ENCODE results near the gene SYNE2. TPM values are rescaled to one million over a fixed set of nuclear protein-coding genes. Genes with fewer than 3 reads are reported as not detected.

SYNE2 gene
- total RNA-seq, 1 experiment from 2014 or later: 37.5 TPM

DNA sequence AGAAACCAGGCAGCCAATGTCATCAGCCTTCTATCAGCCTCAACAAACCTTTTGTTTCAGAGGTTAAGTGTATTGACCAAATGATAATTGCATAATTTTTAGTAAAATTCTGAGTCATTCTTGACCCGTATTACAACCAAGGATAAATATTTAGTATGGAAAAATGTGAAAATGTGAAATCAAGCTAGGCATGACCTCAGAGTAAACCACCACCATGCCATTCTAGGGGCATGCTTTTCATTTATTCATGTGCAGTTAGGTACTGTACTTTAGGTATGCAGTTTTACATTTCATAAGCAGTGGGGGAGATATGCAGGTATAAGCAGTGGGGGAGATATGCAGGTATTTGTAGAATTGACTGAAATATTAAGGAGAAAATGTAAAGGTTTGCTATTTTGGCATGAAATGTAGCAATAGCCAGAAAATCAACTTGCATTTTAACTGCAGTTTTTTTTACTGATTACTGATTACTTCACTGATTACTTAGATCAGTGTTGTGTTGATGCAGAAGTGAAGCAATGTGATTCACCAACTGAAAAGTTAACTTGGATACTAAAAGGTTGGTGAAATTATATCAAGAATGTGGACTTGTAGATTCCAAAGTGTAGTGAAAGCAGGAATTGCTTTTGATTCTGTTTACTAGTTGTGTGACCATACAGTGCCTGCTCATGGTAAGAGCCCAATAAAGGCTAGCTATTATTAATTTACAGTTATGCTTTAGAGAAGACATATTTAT, 257.2 kb downstream of the SYNE2 start:
- Histone ChIP-seq H3K4me1 (ENCODE audit: control insufficient read depth, insufficient read depth, low read length) (no peaks in the 10 kb centered on the region), H3K36me3 (ENCODE audit: control insufficient read depth, insufficient read depth, low read length) (no peaks in the 10 kb centered on the region), H3K27ac (ENCODE audit: low read length) (no peak overlapping the region), H3K4me3 (ENCODE audit: low read depth in 2 of 2, low read length in 2 of 2) (no peak overlapping the region), H3K27me3 (ENCODE audit: control insufficient read depth, insufficient read depth, low read length) (no peaks in the 10 kb centered on the region), H3K9me3 (ENCODE audit: control insufficient read depth, insufficient read depth, low read depth, low read length) (no peaks in the 10 kb centered on the region)
- DNase-seq (ENCODE audit: low read depth, low spot score) (no peak), ATAC-seq (no peak)
- TF ChIP-seq POLR2AphosphoS5 (IDR thresholded peaks at IDR 0.05; ENCODE audit: low read depth, low read length): no peak
- no peak for TF ChIP-seq SIN3A (IDR thresholded peaks at IDR 0.05; ENCODE audit: borderline replicate concordance, insufficient read depth, low read depth, low read length)
- no peak for TF ChIP-seq TCF7L2 (IDR thresholded peaks at IDR 0.05; ENCODE audit: low read depth, low read length)
- TF ChIP-seq, protein P1, sequence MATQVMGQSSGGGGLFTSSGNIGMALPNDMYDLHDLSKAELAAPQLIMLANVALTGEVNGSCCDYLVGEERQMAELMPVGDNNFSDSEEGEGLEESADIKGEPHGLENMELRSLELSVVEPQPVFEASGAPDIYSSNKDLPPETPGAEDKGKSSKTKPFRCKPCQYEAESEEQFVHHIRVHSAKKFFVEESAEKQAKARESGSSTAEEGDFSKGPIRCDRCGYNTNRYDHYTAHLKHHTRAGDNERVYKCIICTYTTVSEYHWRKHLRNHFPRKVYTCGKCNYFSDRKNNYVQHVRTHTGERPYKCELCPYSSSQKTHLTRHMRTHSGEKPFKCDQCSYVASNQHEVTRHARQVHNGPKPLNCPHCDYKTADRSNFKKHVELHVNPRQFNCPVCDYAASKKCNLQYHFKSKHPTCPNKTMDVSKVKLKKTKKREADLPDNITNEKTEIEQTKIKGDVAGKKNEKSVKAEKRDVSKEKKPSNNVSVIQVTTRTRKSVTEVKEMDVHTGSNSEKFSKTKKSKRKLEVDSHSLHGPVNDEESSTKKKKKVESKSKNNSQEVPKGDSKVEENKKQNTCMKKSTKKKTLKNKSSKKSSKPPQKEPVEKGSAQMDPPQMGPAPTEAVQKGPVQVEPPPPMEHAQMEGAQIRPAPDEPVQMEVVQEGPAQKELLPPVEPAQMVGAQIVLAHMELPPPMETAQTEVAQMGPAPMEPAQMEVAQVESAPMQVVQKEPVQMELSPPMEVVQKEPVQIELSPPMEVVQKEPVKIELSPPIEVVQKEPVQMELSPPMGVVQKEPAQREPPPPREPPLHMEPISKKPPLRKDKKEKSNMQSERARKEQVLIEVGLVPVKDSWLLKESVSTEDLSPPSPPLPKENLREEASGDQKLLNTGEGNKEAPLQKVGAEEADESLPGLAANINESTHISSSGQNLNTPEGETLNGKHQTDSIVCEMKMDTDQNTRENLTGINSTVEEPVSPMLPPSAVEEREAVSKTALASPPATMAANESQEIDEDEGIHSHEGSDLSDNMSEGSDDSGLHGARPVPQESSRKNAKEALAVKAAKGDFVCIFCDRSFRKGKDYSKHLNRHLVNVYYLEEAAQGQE (IDR thresholded peaks at IDR 0.05; ENCODE audit: insufficient read depth in 1 of 2, low read depth in 2 of 2, low read length in 1 of 2): no peak
- TF ChIP-seq, protein P2, sequence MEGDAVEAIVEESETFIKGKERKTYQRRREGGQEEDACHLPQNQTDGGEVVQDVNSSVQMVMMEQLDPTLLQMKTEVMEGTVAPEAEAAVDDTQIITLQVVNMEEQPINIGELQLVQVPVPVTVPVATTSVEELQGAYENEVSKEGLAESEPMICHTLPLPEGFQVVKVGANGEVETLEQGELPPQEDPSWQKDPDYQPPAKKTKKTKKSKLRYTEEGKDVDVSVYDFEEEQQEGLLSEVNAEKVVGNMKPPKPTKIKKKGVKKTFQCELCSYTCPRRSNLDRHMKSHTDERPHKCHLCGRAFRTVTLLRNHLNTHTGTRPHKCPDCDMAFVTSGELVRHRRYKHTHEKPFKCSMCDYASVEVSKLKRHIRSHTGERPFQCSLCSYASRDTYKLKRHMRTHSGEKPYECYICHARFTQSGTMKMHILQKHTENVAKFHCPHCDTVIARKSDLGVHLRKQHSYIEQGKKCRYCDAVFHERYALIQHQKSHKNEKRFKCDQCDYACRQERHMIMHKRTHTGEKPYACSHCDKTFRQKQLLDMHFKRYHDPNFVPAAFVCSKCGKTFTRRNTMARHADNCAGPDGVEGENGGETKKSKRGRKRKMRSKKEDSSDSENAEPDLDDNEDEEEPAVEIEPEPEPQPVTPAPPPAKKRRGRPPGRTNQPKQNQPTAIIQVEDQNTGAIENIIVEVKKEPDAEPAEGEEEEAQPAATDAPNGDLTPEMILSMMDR (IDR thresholded peaks at IDR 0.05): no peak
- in situ Hi-C loops (cut with HindIII; ENCODE audit: low pct_unique_long_range_greater_than_20kb, low sequenced_read_pairs) (no loop called here), intact Hi-C loops (cut with micrococcal nuclease; ENCODE audit: unreplicated experiment) (no loop called here)
- POLR2A ChIA-PET: interaction anchor here (0.7 kb wide), 1 partner anchor 16 kb away, joined by 15 read pairs; no protein-coding TSS in a partner anchor
- CTCF ChIA-PET: no interaction called here
- BruUV-seq (replicated peaks): no TSS peak

DNA sequence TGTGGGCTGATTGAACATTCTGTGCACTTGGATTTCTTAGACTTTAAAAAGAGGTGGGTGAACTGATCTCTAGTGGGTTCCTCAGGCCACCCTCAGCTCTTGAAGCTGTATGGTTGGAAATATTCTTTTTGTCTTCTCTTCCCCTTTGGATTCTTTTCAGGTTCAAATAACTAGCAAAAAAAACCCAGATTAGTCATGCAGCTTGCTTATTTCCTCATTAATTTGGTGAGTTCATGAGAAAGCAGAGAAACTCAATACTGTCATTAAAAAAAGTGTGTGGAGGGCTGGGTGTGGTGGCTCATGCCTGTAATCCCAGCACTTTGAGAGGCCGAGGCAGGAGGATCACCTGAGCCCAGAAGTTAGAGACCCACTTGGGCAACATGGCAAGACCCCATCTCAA, 258.0 kb downstream of the SYNE2 start:
- DNase-seq (ENCODE audit: low read depth, low spot score) (no peak), ATAC-seq (no peak)
- no peak for TF ChIP-seq POLR2AphosphoS5 (IDR thresholded peaks at IDR 0.05; ENCODE audit: low read depth, low read length)
- TF ChIP-seq TCF7L2 (IDR thresholded peaks at IDR 0.05; ENCODE audit: low read depth, low read length): no peak
- TF ChIP-seq, protein P2 (IDR thresholded peaks at IDR 0.05): no peak
- TF ChIP-seq, protein P1 (IDR thresholded peaks at IDR 0.05; ENCODE audit: insufficient read depth in 1 of 2, low read depth in 2 of 2, low read length in 1 of 2): no peak
- TF ChIP-seq SIN3A (IDR thresholded peaks at IDR 0.05; ENCODE audit: borderline replicate concordance, insufficient read depth, low read depth, low read length): no peak
- no peak overlapping the region for H3K4me3 ChIP-seq (ENCODE audit: low read depth in 2 of 2, low read length in 2 of 2)
- intact Hi-C loops (cut with micrococcal nuclease; ENCODE audit: unreplicated experiment): no loop called here
- no TSS peak for BruUV-seq (replicated peaks)
- no peak overlapping the region for H3K27ac ChIP-seq (ENCODE audit: low read length)
- H3K36me3 ChIP-seq (ENCODE audit: control insufficient read depth, insufficient read depth, low read length): no peaks in the 10 kb centered on the region
- H3K9me3 ChIP-seq (ENCODE audit: control insufficient read depth, insufficient read depth, low read depth, low read length): no peaks in the 10 kb centered on the region
- POLR2A ChIA-PET: no interaction called here
- no peaks in the 10 kb centered on the region for H3K27me3 ChIP-seq (ENCODE audit: control insufficient read depth, insufficient read depth, low read length)
- in situ Hi-C loops (cut with HindIII; ENCODE audit: low pct_unique_long_range_greater_than_20kb, low sequenced_read_pairs): no loop called here
- CTCF ChIA-PET: no interaction called here
- no peaks in the 10 kb centered on the region for H3K4me1 ChIP-seq (ENCODE audit: control insufficient read depth, insufficient read depth, low read length)

All from Panc1 (cell line).